Fibroblast of mammary gland (primary cell): ENCODE results near the gene PPP1R7.
A peak's percentile ranks its signal among the peaks of the same experiment; 100 is the strongest.

ENCODE experiments used
- DNase-seq: peaks from one replicate; pipeline ENCODE4 v3.0.0-alpha.2; 2010; ENCODE audit warnings: low read depth
- H3K4me3 ChIP-seq: 2 replicates; pipeline ENCODE4 v1.5.1; 2011; ENCODE audit warnings: low read depth, mild to moderate bottlenecking, low read length, moderate library complexity; ENCODE audit not compliant: control insufficient read depth
- TF ChIP-seq, protein P1 (sequence below): conservative IDR thresholded peaks from 2 replicates; pipeline ENCODE4 v1.5.1; 2011; ENCODE audit warnings: low read depth, low read length, inconsistent platforms; ENCODE audit not compliant: control insufficient read depth, insufficient read depth

The PPP1R7 gene

DNA sequence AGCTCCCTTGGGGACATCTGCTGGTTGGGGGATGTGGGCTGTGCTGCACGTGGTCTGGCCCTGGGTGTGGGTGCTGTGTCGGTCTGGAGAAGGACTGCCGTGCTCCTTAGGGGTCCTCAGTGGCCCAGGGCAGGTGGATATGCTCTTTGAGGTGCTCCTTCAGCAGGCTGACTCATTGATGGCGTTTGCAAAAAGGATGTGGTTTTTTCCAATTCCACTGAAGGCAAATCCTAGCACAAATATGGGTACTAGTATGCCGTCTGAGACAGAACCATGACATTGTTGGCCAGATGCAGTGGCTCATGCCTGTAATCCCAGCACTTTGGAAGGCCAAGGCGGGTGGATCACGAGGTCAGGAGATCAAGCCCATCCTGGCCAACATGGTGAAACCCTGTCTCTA, 3.3 kb downstream of the PPP1R7 start:
- DNase-seq: peak; percentile 77
- TF ChIP-seq, protein P1, sequence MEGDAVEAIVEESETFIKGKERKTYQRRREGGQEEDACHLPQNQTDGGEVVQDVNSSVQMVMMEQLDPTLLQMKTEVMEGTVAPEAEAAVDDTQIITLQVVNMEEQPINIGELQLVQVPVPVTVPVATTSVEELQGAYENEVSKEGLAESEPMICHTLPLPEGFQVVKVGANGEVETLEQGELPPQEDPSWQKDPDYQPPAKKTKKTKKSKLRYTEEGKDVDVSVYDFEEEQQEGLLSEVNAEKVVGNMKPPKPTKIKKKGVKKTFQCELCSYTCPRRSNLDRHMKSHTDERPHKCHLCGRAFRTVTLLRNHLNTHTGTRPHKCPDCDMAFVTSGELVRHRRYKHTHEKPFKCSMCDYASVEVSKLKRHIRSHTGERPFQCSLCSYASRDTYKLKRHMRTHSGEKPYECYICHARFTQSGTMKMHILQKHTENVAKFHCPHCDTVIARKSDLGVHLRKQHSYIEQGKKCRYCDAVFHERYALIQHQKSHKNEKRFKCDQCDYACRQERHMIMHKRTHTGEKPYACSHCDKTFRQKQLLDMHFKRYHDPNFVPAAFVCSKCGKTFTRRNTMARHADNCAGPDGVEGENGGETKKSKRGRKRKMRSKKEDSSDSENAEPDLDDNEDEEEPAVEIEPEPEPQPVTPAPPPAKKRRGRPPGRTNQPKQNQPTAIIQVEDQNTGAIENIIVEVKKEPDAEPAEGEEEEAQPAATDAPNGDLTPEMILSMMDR: no peak
- no peak overlapping the region for H3K4me3 ChIP-seq

DNA sequence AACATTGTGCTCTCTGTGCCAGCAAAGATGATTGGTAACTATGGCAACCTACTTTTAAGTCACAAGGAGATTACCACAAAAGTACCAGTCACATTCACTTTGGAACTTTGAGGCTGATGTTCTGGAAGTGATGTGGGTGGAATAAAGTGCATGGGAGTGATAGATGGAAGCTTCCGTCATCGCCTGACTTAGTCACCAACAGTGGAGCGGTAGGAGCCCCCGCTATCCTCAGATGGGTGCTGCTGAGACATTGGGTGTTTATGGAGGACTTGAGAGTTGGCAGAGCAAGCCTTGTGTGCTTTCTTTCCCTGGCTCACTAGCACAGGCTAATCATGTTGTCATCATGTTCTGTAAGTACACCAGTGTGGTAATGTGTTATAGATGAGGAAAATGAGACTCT, 4.6 kb downstream of the PPP1R7 start:
- TF ChIP-seq, protein P1: no peak
- peak; percentile 98 for DNase-seq
- no peak overlapping the region for H3K4me3 ChIP-seq

DNA sequence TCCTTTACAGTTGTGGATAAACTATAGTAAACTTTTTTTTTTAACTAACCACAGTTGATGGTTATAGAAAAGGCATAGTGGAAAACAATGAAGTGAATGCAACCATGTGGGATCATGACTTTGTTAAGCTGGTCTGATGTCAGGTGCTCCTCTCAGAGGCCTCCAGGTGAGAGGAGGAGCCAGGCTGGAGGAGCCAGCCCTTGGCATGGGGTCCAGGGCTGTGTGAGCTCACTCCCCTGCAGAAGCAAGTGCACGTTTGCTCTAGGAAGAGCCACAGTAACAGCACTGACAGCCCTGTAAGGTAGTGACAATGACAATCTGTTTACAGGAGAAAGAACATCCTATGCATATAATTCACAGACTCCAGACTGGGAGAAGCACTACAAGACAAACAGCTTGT, 5.7 kb downstream of the PPP1R7 start:
- TF ChIP-seq, protein P1: no peak
- no peak overlapping the region for H3K4me3 ChIP-seq
- no peak for DNase-seq

DNA sequence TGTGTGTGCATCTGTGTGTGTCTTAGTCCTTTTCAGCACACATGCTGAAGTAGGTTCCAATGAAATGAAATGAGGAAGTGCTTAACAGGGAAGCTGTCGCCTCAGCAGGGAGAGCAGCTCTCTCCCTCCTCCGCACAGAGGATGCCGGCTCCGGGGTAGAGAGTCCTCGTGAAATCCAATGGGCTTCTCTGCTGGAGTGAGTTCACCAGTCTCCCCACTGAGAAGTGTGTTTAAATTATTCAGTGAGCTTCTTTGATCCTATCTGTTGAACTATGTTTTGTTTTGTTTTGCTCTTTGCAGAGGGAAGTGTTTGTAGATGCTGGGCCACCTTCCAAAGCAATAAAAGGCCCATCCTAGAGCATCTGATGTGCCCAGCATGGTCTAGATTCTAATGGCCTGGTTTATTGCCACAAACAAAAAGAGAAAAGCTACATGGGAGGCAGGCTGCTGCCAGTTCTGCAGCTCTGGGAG, 6.7 kb downstream of the PPP1R7 start:
- H3K4me3 ChIP-seq: no peak overlapping the region
- TF ChIP-seq, protein P1: no peak
- no peak for DNase-seq

DNA sequence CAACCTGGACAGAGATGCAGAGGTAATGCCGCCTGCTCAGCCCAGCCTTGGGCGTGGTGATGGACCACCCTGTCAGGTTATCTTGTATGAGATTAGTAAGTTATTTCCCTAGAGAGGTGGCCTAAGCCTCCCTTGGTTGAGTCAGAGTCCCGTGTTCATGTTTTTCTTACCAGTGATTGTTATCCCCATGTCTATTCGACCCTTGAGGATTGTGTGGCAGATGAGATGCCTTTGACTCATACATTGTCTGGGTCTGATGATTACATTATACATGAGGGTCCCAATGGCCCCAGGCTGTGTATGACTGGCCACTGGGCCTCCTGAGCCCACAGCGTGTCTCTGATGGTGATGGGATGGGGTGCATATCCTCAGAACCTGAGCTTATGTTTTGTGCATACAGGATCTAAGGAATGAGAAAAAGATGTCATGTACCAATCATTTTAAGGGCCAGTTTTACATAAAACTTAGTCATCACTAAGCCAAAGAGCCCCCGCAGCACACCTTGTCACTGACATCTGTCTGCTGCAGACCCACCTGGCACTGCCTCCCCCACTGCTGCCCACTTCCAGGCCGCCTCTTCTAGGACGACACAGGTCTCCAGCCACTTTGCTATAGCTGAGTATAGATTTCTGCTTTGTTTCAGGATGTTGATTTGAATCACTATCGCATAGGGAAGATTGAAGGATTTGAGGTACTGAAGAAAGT, 7.7 kb downstream of the PPP1R7 start:
- peak; percentile 90 for DNase-seq
- H3K4me3 ChIP-seq: no peak overlapping the region
- TF ChIP-seq, protein P1: no peak

DNA sequence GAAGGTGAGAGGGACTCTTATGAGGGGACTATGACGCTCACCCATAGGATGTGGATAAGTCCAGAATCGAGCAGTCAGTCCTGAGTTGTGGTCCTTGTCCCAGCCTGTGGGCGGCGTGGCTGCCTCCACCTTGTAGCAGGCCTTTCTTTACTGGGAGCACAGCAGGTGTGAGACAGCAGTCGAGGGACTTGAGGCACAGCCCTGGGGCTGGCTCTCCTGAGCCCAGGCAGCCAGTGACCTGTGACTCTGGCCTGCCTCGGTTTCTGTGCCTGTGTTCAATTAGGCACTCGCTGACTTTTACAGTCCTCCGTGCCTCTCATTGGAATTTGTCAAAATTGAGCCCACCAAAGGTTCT, 8.3 kb downstream of the PPP1R7 start:
- DNase-seq: no peak
- TF ChIP-seq, protein P1: no peak
- H3K4me3 ChIP-seq: no peak overlapping the region
